Nephron progenitor cell (in vitro differentiated cells): ENCODE measurements around the gene POU2AF1.

ENCODE experiments used
- DNase-seq: peaks from one replicate; pipeline ENCODE4 v3.0.0; 2021
- H3K27ac Mint-ChIP-seq: 2 replicates; pipeline ENCODE4 v1.8.0; 2021; ENCODE audit warnings: mild to moderate bottlenecking, moderate library complexity, mixed read lengths
- H3K27me3 Mint-ChIP-seq: 2 replicates; pipeline ENCODE4 v1.8.0; 2021; ENCODE audit warnings: mild to moderate bottlenecking, low read depth, mixed read lengths; ENCODE audit not compliant: poor library complexity
- H3K36me3 Mint-ChIP-seq: 2 replicates; pipeline ENCODE4 v1.8.0; 2021; ENCODE audit warnings: low read depth, mixed read lengths
- H3K4me1 Mint-ChIP-seq: 2 replicates; pipeline ENCODE4 v1.8.0; 2021; ENCODE audit warnings: mixed read lengths
- H3K4me3 Mint-ChIP-seq: 2 replicates; pipeline ENCODE4 v1.8.0; 2021; ENCODE audit warnings: mild to moderate bottlenecking, moderate library complexity, mixed read lengths
- H3K9me3 Mint-ChIP-seq: 2 replicates; pipeline ENCODE4 v1.8.0; 2021; ENCODE audit warnings: mild to moderate bottlenecking, moderate library complexity, mixed read lengths
- CTCF ChIP-seq: fragments of 200-600 bp; sonication (generic); IDR thresholded peaks from 2 replicates; pipeline ENCODE4 v1.5.0; 2021; ENCODE audit warnings: antibody characterized with exemption

POU2AF1 gene

GRCh38 chr11:111307472-111308108 lies 71.5 kb downstream of the POU2AF1 start:
- peaks cover 22% of the 10 kb centered on the region for H3K4me1 Mint-ChIP-seq
- no peak for DNase-seq
- H3K9me3 Mint-ChIP-seq, result no peaks in the 10 kb centered on the region
- no peak overlapping the region for H3K4me3 Mint-ChIP-seq
- H3K27ac Mint-ChIP-seq, result no peak overlapping the region
- H3K27me3 Mint-ChIP-seq, result peaks cover 9% of the 10 kb centered on the region
- no peak for TF ChIP-seq CTCF
- no peaks in the 10 kb centered on the region for H3K36me3 Mint-ChIP-seq

GRCh38 chr11:111306321-111306720 lies 72.8 kb downstream of the POU2AF1 start:
- TF ChIP-seq CTCF, result no peak
- Mint-ChIP-seq H3K27ac (no peak overlapping the region), H3K36me3 (no peaks in the 10 kb centered on the region), H3K27me3 (peaks cover 22% of the 10 kb centered on the region), H3K4me3 (no peak overlapping the region), H3K4me1 (peaks cover 24% of the 10 kb centered on the region), H3K9me3 (no peaks in the 10 kb centered on the region)
- no peak for DNase-seq

GRCh38 chr11:111305876-111306275 lies 73.2 kb downstream of the POU2AF1 start:
- TF ChIP-seq CTCF, result no peak
- Mint-ChIP-seq H3K27ac (no peak overlapping the region), H3K4me1 (peaks cover 24% of the 10 kb centered on the region), H3K27me3 (peaks cover 27% of the 10 kb centered on the region), H3K9me3 (no peaks in the 10 kb centered on the region), H3K36me3 (no peaks in the 10 kb centered on the region), H3K4me3 (no peak overlapping the region)
- DNase-seq, result no peak

DNA sequence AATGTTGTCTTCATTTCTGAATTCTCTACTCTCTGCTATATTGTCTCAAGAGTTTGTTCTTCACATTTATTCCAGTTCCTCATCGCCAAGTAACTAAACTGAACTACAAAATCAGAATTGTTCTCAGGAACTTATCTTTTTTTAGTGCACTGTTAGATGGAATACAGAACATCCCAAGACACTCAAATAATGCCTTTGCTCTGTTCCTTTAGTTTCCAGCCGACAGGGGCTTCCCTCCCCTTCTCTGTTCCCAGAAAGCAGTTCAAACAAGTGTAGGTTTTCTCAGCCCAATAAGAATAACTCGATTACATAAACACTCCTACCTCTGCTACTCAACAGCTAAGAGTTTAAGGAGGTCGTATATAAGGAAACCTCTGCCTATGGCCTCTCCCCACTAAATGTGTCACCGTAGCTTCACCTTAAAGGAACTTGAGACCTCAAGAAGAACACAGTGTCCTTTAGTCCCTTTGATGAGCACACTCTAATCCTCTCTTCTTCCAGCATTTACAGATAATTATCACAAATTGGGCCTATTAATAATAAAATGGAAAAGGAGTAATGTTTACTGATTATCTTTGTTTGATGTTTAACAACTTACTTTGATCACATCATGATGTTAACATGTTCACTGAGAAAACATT lies 73.8 kb downstream of the POU2AF1 start:
- Mint-ChIP-seq H3K9me3 (no peaks in the 10 kb centered on the region), H3K4me3 (no peak overlapping the region), H3K36me3 (no peaks in the 10 kb centered on the region), H3K4me1 (peaks cover 24% of the 10 kb centered on the region), H3K27ac (no peak overlapping the region), H3K27me3 (peaks cover 30% of the 10 kb centered on the region)
- no peak for DNase-seq
- no peak for TF ChIP-seq CTCF

GRCh38 chr11:111303461-111303860 lies 75.6 kb downstream of the POU2AF1 start:
- H3K36me3 Mint-ChIP-seq, result no peaks in the 10 kb centered on the region
- H3K4me1 Mint-ChIP-seq, result peaks cover 25% of the 10 kb centered on the region
- H3K9me3 Mint-ChIP-seq, result no peaks in the 10 kb centered on the region
- TF ChIP-seq CTCF, result no peak
- H3K27ac Mint-ChIP-seq, result no peak overlapping the region
- no peak for DNase-seq
- no peak overlapping the region for H3K4me3 Mint-ChIP-seq
- H3K27me3 Mint-ChIP-seq, result peaks cover 37% of the 10 kb centered on the region

GRCh38 chr11:111302298-111302697 lies 76.8 kb downstream of the POU2AF1 start:
- no peak for DNase-seq

More at GRCh38 chr11:111302298-111302697, 76.8 kb downstream of the POU2AF1 start:
- Mint-ChIP-seq H3K9me3 (no peaks in the 10 kb centered on the region), H3K27ac (no peak overlapping the region), H3K36me3 (no peaks in the 10 kb centered on the region), H3K4me3 (no peak overlapping the region), H3K27me3 (peaks cover 46% of the 10 kb centered on the region), H3K4me1 (peaks cover 31% of the 10 kb centered on the region)
- TF ChIP-seq CTCF, result no peak
